ENCODE results near the gene FIBCD1.

Gene FIBCD1, protein sequence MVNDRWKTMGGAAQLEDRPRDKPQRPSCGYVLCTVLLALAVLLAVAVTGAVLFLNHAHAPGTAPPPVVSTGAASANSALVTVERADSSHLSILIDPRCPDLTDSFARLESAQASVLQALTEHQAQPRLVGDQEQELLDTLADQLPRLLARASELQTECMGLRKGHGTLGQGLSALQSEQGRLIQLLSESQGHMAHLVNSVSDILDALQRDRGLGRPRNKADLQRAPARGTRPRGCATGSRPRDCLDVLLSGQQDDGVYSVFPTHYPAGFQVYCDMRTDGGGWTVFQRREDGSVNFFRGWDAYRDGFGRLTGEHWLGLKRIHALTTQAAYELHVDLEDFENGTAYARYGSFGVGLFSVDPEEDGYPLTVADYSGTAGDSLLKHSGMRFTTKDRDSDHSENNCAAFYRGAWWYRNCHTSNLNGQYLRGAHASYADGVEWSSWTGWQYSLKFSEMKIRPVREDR

DNA sequence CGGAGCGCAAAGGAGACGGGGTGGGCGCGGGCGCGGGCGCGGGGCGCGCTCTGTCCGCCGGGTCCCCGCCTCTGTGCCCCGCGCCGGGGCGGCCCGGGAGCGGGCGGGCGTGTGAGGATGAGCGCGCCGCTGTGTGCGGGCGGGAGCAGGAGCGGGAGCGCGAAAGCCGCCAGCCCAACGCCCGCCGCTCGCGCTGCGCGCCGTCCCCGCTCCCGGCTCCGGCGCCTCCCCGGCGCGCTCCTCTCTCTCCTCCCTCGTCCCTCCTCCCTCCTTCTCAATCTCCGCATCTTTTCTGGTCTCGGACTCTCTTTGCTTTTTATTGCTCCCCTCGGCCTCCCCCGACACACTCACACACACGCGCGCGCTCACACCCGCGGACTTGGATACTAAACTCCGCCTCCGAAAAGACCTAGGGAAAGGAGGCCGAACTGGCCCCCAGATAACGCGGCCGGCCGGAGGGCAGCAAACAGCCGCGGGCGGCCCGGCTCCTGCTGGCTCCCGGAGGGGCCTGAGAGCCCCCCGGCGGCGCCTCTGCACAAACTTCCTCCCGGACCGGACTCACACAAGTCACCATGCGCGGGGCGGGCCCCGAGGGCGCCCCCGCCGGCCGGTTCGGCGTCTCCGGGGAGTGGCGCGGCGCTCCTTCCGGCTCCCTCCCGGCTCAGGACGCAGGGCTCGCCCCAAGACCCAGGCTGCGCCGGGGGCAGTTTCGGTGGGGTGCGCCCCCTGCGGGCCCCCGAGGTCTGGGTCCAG lies at the start of gene FIBCD1:
Gene FIBCD1, minus strand, starts transcription at position 596 of the 753 bp plus-strand sequence. CDS start 640 bp downstream, outside the sequence.
- DNase-seq (ENCODE audit: low read depth) = no peak

DNA sequence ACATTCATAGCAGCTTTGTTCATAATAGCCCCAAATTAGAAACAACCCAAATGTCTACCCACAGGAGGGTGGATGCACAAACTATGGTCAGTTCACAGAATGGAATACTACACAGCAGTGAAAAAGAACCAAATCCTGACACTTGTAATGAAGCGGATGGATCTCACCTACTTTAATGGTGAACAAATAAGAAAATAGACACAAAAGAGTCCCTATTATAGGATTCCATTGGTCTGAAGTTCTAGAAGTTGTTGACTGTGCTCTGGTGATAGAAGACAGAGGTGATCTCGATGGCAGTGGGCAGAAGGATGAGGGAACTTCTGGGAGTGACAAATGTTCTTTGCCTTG lies 49.3 kb upstream of the FIBCD1 start:
- no peak for DNase-seq (ENCODE audit: low read depth)

DNA sequence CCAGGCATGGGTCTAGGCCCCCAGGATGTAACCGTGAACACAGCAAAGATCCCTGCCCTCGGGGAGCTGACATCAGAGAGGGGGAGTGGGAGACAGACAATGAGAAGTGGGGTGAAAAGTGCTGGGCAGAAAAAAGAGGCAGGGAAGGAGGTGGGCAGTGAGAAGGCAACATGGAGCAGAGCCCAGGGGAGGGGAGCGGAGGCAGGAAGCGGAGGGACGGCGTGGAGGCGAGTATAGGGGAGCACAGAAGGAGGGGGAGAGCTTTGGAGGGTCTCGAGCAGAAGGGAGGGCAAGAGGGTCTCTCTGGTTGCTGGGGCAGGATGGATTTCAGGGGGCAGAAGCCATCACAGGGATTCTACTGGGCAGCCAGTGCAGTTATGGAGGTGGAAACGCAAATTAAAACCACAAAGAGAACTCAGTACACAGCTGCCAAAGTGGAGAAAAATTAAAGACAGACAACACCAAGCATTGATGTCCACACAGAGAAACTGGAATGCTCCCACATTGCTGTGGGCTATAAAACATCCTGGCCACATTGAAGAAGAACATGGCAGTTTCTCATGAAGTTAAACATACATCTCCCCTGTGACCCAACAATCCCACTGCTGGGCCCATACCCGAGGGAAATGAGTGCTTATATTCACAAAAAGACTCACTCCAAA lies 48.8 kb upstream of the FIBCD1 start:
- no peak for DNase-seq (ENCODE audit: low read depth)

DNA sequence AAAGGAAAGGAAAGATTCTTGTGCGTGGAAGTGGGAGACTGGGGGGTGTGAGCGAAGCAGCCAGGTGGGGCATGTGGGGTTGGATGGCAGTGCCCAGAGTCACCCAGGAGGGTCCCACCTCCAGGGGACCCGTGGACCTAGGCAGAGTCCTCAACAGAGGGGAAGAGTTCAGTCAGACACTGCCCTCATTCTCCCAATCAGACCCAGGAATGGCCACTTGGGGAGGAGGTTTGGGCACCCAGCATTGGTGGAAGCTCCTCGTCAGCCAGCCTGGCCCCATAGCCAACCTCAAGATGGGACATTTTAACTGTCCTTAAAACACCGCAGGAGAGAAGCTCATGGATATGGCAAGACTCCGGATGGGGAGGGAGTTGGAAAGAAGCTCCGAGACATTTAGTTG lies 48.0 kb upstream of the FIBCD1 start:
- DNase-seq (ENCODE audit: low read depth) = no peak

DNA sequence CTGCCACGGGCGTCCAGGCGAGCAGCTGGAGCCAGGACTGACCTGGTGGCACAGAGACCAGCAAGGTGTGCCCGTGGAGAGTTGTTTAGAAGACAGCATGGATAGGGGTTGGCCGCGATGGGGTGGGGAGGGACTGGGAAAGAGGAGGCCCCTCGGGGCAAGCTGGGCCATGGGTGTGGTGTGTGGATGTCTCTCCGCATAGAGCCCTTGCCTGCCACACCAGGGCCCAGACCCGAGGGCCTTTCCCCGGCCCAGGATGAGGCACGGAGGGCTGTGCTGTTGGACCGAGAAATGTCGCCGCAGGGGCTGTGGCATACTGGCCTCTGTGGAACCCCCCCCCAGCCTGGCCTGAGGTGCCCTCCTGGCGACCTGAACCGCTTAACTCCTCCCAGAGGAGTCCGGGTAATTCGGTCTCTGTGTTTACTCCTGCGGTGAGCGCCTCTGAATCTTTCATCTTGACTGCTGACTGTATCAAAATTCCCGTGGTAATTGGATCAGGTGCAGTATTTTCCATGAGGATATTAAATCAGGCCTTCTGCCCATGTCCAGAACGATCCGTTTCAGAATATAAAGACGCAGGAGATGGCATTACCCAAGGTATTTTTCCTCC lies 47.4 kb upstream of the FIBCD1 start:
- no peak for DNase-seq (ENCODE audit: low read depth)

DNA sequence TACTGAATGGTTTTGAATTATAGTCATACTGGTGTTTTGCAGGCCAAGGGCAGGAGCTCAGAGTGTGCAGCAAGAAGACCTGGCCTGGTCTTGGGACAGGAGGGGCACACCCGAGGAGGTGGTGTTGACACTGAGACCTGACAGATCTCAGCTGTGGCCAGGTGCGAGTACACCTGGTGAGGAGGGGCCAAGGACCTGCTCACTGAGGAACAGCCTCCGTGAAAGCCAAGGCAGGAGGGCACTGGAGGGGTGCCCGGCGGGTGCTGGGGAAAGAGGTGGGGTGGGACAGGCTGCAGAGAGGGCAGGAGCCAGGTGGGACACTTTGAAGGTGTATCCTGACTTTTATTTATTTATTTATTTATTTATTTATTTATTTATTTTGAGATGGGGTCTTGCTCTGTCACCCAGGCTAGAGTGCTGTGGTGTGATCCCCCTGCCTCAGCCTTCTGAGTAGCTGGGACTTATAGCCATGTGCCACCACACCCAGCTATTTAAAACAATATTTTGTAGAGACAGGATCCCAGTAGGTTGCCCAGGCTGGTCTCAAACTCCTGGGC lies 46.6 kb upstream of the FIBCD1 start:
- no peak for DNase-seq (ENCODE audit: low read depth)

DNA sequence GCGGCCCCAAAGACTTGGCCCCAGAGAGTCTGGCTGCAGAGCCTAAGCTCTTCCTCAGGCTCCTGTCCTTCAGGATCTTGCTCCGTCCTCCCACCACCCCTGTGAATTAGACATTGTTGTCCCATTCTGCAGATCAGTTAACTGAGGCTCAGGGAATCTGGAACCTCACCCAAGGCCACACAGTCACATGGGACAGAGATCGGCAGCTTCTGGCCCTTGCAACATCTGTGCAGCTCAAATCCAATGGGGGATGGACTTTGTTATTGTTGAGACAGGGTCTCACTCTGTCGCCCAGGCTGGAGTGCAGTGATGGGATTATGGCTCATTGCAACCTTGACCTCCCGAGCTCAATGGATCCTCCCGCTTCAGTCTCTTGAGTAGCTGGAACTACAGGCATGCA lies 46.0 kb upstream of the FIBCD1 start:
- no peak for DNase-seq (ENCODE audit: low read depth)

DNA sequence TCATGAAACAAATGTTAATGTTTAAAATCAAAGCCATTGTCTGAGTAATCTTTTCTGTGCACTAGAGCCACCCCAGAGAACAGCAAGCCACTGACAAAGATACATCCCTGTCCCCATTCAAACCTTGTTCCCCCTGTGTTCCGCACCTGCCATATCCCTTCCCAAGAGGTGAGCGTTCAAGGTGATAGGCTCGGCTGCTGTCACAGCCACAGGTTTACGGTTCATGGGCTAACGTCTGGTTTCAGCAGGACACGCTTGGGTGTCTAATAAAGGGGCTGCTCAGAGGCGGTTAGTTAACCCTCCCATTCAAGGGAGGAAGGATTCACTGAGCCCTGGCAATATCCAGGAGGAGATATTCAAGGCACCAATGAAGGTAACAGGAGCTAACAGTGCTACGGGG lies 45.5 kb upstream of the FIBCD1 start:
- no peak for DNase-seq (ENCODE audit: low read depth)

DNA sequence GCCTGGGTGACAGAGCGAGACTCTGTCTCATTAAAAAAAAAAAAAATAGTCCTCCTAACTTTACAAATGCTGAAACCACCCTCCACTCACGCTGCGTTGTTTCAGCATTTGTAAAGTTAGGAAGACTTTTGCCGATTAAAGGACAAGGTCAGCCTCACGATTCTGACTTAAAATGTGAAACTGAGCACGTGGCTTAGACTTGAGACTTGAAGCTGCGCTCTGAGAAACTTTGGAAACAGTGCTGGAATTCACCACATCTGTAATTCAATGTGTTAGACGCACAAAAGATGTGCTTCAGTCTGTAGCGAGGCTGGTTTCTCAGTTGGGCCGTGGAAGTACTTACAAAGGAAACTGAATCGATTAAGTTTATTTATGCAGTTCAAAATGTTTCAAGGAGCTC lies 44.9 kb upstream of the FIBCD1 start:
- no peak for DNase-seq (ENCODE audit: low read depth)

DNA sequence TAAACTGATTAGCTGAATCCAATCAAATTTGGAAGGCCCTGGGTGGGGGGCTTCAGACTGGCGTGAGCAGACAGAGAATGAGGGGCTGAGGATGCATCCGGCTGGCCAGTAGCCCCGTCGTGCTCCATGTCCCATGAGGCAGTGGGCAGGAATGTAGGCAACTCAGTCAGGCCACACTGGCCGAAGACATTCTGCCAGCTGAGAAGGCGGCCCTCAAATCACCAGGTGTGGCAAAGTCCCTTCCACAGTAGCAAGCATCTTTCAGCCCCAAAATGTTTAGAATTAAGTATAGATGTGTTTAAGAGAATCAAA lies 44.3 kb upstream of the FIBCD1 start:
- no peak for DNase-seq (ENCODE audit: low read depth)

DNA sequence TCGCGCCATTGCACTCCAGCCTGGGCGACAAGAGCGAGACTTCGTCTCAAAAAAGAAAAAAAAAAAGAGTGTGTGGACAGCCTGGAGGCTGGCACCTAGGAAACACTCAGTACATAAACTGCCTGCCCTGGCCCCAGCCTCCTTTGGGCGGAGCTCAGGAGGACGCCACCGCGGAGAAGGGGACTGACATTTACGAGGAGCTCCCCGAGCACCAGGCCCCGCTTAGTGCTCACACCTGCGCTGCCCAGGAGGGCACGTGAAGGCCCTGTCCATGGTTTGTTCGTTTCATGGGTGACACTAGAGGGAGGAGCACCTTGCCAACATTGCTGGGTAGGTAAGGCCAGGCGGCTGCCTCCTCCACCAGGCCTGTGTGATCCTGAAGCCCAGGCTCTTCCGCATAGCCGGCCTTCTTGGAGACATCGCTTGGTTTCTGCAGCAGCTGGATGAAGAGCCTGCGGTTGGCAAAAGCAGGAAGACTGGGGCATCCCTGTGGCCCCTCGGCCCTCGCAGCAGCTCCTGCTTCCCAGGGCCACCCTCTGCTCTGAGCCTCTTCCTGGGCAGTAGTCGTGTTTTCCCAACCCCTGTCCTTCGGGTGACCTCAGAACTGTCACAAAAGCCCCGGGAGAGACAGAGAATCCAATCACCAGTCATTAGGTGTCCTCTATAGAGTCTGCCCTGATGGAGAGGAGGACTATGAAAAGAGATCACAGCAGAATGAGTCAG lies 43.8 kb upstream of the FIBCD1 start:
- DNase-seq (ENCODE audit: low read depth) = no peak

DNA sequence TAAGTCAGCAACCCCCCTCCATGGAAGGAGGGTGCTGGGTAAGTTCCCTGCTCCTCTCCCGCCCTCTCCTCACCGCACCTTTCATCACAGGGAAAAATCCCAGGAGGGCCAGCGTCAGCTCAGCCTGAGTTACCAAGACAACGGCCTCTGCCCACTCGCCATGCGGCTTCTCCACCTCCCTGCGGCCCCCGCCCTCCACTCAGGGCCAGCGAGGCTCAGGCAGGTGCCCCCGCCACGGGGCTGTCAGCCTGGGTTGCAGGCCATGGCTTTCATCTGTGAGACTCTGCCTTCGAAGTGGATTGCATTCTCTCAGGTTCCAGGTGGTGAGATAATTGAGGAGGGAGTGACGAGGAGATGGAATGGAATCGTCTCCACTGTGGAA lies 42.7 kb upstream of the FIBCD1 start:
- no peak for DNase-seq (ENCODE audit: low read depth)

DNA sequence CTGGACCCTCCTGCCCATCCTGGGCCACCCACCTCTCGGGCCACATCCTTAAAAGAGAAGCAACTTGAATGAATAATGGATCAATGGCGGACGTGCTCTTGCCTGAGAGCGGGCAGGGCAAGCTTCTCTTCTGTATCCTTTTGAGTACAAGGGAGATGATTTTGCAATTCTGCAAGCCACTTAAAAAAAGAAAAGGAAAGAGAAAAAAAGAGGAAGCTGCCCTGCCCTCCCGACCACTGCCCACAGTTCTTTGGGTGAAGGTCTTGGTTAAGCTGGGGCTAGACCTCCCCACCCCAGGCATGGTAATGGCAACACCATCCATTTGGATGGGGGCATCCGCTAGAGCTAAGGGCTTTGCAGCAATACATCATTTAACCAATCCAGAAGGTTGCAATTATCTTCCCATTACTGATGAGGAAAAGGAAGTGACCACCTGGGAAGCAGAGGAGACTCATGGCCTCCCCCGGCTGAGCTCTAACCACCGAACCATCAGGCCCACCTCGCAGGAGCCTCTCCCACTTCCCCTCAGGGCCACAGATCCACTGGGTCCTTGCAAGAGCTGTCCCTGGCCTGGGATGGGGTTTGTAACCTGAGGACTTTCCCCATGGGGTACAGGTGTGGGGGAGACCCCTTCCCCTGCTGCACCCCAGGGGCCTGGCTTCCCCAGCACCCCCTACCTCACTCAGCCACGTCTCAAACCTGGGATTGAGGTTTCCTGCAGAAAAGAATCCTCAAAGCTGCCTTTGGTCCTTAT lies 42.1 kb upstream of the FIBCD1 start:
- no peak for DNase-seq (ENCODE audit: low read depth)

DNA sequence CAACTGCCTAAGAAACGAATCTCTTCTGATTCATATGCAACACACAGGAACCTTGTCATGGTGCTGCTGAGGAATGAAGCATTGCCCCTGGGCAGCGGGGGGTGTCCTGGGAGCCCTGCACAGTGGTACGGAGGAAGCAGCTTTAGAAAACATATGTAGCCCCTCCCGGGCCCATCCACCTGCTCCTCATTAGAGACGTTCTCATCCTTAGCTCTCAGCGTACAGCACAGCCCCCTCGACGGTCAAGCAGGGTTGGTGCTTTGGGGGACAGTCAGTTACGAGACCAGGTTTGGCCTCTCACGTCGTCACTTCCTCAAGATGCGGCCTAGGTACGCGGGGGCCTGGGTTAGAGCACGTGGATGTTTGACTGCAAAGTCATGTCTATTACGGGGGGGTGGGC lies 41.5 kb upstream of the FIBCD1 start:
- no peak for DNase-seq (ENCODE audit: low read depth)

DNA sequence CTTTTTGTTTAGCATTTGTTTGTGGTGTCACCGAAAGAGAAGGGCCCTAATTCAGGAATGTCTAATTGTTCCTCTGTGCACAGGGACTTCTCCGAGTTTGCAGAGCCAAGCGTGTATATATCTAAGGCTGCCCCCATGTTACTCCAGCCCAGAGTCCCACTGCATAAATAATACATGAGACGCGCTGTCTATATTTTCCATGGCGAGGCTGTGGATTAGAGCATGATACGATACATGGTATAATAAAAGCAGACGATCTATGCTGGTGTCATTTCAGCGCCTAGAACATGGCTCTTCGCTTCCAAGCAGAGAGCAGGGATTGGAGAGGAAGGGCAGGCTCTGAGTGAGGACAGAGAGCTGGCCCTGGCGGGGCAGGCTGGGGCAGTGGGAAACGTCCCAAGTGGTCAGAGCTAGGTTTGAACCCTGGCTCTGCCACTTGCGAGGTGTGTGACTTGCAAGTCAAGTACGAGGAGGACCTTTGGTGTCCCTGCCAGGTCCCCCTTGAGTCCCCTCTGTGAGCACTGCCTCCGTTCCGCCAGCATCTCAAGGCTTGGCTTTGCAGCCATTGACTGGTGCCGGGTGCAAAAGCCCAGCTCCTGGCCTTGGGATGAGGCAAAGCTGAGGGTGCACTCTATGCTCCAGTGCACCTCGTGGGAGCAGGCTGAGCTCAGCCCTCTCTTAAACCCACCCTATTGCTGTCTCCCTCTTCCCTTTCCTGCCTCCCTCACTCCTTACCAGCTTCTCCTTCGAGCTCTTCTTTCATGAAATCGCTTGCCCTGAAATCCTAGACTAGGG lies 40.7 kb upstream of the FIBCD1 start:
- no peak for DNase-seq (ENCODE audit: low read depth)

DNA sequence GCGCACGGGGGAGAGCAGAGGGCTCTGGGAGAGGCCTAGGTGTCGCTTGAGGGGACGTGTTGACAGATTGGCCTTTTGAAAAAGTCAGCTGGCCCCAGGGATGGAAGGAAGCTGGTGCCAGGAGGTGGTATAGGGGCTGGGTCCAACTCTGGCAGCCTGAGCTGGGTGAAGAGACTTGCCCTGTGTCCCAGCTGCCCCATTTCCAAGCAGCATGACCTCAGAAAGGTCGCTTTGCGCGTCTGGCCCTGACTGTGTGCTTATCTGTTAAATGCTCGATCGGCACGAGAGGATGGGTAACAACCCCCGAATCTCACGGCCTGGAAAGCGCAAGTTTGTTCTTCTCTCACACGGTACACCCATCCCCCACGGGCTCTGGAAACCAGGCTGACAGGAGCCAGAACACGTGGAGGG lies 38.8 kb upstream of the FIBCD1 start:
- DNase-seq (ENCODE audit: low read depth) = no peak

DNA sequence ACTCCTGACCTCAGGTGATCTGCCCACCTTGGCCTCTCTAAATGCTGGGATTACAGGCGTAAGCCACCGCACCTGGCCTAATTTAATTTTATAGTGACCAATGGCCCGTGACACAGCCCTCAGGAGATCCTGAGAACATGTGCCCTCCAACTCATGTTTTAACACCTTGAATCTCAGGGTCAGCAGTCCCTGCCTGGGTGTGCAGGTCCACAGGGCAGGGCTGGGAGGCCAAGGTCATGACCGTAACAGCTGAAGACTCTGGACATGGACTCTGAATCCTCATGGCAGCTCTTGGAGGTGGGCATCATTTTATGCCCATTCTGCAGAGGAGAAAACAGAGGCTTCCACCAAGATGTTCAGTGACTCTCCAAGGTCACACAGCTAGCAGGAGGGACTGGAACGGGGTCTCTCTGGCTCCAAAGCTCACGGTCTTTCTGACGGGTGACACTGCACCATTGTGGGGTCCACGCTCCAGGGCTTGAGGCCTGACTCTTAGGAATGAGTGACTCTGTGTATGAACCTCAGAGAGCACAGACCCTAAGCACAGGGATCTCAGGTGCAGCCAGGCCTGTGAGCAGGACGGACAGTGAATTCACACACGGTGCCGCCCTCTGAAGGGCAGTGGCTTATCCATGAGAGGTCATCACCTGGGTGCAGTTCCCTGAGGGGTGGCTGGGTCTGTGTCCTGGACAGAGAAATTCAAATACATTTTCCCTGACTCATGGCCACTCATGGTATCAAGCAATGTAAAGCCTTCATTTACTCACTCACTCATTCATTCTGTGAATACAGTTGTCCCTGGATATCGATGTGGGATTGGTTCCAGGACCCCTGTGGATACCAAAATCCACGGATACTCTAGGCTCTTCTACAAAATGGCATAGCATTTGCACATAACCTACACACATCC lies 37.1 kb upstream of the FIBCD1 start:
- no peak for DNase-seq (ENCODE audit: low read depth)

DNA sequence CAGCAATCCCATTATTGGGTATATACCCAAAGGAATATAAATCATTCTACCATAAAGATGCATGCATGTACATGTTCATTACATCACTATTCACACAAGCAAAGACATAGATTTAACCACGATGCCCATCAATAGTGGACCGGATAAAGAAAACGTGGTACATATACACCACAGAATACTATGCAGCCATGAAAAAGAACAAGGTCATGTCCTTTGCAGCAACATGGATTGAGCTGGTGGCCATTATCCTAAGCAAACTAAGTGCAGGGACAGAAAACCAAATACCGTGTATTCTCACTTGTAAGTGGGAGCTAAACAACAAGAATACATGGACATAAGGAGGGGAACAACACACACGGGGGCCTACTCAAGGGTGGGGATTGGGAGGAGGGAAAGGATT lies 36.1 kb upstream of the FIBCD1 start:
- no peak for DNase-seq (ENCODE audit: low read depth)

DNA sequence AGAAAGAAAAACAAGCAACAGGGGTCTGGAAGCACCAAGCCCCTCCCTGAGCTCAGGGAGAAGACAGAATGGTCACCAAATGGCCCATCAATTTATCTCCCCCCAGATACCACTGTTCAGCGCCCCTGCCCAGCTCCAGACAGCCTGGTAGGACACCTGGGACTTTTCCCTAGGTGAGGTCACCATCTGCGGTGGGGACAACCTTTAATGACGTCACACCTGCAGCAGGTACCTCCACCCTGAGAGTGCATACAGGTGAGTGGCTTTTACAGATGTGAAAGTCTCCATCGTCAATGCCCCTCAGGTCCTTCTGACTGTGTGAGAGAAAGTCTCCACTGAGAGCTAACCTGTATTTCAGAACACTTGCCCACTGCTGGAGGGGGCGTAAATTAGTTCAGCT lies 35.6 kb upstream of the FIBCD1 start:
- no peak for DNase-seq (ENCODE audit: low read depth)

Data from activated T-cell treated with anti-CD3 and anti-CD28 coated beads for 1 hour (primary cell).